Measurements from ENCODE around the gene VSIG1.

GRCh38 chrX:108081110-108081509 is 36.2 kb downstream of the VSIG1 start:
- TF ChIP-seq CTCF (IDR thresholded peaks at IDR 0.05) (no peak), POLR2A (IDR thresholded peaks at IDR 0.05) (no peak), EP300 (IDR thresholded peaks at IDR 0.05) (no peak)

Measured in stomach (tissue), 4 donors.